Vagina (tissue), 2 donors: ENCODE measurements around the gene CSTB.

Experiments used
- CTCF ChIP-seq, 3 experiments: fragments of 450-650 bp in 2 of 3; fragments of 200-600 bp in 1 of 3; sonication (generic) in 1 of 3; IDR thresholded peaks; one replicate each; pipeline ENCODE4 v1.5.1; 2017 to 2019; ENCODE audit warnings: antibody characterized with exemption in 3 of 3, mild to moderate bottlenecking in 2 of 3, moderate library complexity in 2 of 3
- POLR2A ChIP-seq, 2 donors: fragments of 450-650 bp; IDR thresholded peaks; one replicate each; pipeline ENCODE4 v1.6.1; 2017; ENCODE audit warnings: antibody characterized with exemption in 2 of 2, mild to moderate bottlenecking in 2 of 2, moderate library complexity in 2 of 2

DNA sequence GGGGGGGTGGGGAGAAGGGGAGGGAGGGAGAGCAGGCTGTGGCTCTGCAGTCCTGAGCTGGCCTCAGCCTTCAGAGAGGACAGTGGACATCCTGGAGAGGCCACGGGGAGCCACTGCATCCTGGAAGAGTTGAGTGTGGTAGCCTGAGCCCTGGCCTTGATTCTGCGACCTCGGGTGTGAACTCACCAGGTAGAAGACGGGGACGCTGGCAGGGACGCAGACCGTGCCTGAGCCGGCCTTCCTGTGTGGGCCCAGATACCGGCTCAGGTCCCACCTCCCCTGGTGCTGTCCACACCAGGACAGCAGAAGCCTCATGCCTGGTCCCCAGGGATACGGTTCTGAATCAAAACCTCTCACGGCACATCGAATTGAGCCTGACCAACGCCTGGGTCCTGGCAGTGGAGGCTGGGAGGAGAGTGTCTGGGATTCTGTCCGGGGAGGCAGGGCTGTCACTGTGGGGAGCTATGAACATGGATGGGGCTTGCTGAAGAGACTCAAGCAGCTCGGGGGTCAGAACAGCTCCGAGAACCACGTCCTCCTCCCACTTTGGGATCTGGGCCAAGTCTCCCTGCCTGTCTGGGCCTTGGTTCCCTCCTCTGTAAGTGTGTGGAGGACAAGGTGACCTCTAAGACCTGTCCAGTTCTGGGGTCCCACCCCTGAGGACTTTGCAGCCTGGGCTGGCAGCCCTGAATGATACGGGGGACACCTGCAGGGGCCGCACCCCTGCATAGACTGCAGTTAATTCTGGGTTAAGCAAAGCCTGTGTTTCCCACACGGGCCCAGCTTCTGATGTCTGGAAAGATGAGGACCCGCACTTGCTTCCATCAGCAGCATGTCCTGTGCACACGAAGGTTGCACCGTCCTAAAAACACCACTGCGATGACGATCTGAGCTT lies 43.6 kb upstream of the CSTB start:
- TF ChIP-seq CTCF (IDR thresholded peaks at IDR 0.05): no peak
- TF ChIP-seq POLR2A (IDR thresholded peaks at IDR 0.05): no peak
